ENCODE measurements around the gene ZNF700.
A peak's percentile ranks its signal among the peaks of the same experiment; 100 is the strongest.
"Not testable (repeated sequence)": the region's sequence is repeated elsewhere in the genome, so short reads cannot be mapped to it uniquely, and the experiment has no call there.

The ZNF700 gene

GRCh38 chr19:11924886-11925650 is at the start of gene ZNF700:
TSS of gene ZNF700 (plus strand) at chr19:11925107. CDS start at chr19:11925211, 104 bp downstream.
- peak within 1 kb of the TSS; percentile 98 for H3K4me3 ChIP-seq (ENCODE audit: low read depth, low read length)
- H3K27ac ChIP-seq (ENCODE audit: low read depth, low read length) = peak within 1 kb of the TSS; percentile 76
- no peaks in the 10 kb centered on the region for H3K36me3 ChIP-seq (ENCODE audit: insufficient read depth, low read length)
- H3K27me3 ChIP-seq (ENCODE audit: insufficient read depth, low read length) = no peaks in the 10 kb centered on the region
- peaks cover 38% of the 10 kb centered on the region for H3K79me2 ChIP-seq (ENCODE audit: control insufficient read depth, insufficient read depth, low read length, unreplicated experiment)
- peak within 1 kb of the TSS; percentile 80 for H2AFZ ChIP-seq (ENCODE audit: low read length, unreplicated experiment)
- H3K4me1 ChIP-seq (ENCODE audit: control insufficient read depth, insufficient read depth, low read length, unreplicated experiment) = no peaks in the 10 kb centered on the region

DNA sequence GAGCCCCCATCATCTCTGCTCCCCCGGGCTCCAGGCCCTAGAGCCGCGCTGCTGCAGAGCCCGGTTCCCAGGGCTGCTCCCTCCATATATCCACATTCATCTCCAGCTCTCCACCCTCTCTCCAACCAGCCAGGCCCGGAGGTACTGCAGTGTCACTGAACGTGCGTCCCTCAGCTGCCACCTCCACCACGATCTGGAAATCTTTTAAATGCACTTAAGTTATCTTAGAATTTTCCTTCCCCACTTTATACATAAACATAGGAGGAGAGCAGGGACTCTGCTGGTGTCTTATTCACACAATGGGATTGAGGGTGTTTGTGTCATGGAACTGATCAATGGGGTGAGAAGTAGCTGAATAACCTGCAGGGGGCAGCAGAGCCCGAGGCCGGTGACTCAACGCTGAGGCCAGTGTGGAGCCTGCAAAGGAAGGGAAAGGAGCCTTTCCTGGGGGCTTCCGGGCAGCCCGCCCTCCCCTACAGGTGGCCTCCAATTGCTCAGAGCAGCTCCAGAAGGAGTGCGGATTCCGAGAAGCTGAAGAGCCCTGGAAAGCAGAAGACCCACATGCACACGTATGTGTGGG is 45.1 kb upstream of the ZNF700 start:
- not testable (repeated sequence) for H3K27me3 ChIP-seq (ENCODE audit: insufficient read depth, low read length); H3K79me2 ChIP-seq (ENCODE audit: control insufficient read depth, insufficient read depth, low read length, unreplicated experiment); H3K4me3 ChIP-seq (ENCODE audit: low read depth, low read length); H3K4me1 ChIP-seq (ENCODE audit: control insufficient read depth, insufficient read depth, low read length, unreplicated experiment); H2AFZ ChIP-seq (ENCODE audit: low read length, unreplicated experiment); H3K36me3 ChIP-seq (ENCODE audit: insufficient read depth, low read length); H3K27ac ChIP-seq (ENCODE audit: low read depth, low read length)

DNA sequence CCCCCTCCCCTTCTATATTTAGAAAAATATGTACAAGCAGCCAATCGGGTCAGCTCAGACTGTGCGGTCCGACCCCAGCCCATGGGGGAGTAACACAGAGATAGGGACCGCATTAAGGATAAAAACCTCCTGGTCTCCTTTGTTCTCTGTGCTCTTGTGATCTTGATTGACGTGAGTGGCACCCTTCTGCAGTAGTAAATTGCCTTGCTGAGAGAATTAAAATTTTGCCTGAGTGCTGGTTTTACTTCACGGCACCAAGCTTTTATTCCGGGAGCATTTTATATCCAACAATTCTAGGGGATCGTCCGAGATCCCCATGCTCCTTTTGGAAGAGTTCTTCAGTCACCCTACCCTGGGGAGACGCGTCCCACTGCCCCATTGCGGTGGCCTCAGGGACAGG is 44.3 kb upstream of the ZNF700 start:
- no peaks in the 10 kb centered on the region for H3K27me3 ChIP-seq (ENCODE audit: insufficient read depth, low read length)
- no peak overlapping the region for H2AFZ ChIP-seq (ENCODE audit: low read length, unreplicated experiment)
- H3K36me3 ChIP-seq (ENCODE audit: insufficient read depth, low read length) = no peaks in the 10 kb centered on the region
- no peaks in the 10 kb centered on the region for H3K79me2 ChIP-seq (ENCODE audit: control insufficient read depth, insufficient read depth, low read length, unreplicated experiment)
- H3K27ac ChIP-seq (ENCODE audit: low read depth, low read length) = no peak overlapping the region
- no peaks in the 10 kb centered on the region for H3K4me1 ChIP-seq (ENCODE audit: control insufficient read depth, insufficient read depth, low read length, unreplicated experiment)
- H3K4me3 ChIP-seq (ENCODE audit: low read depth, low read length) = no peak overlapping the region

GRCh38 chr19:11881151-11881800 is 43.6 kb upstream of the ZNF700 start:
- no peak overlapping the region for H3K4me3 ChIP-seq (ENCODE audit: low read depth, low read length)
- H3K36me3 ChIP-seq (ENCODE audit: insufficient read depth, low read length) = no peaks in the 10 kb centered on the region
- no peaks in the 10 kb centered on the region for H3K4me1 ChIP-seq (ENCODE audit: control insufficient read depth, insufficient read depth, low read length, unreplicated experiment)
- no peak overlapping the region for H3K27ac ChIP-seq (ENCODE audit: low read depth, low read length)
- no peak overlapping the region for H2AFZ ChIP-seq (ENCODE audit: low read length, unreplicated experiment)
- H3K79me2 ChIP-seq (ENCODE audit: control insufficient read depth, insufficient read depth, low read length, unreplicated experiment) = no peaks in the 10 kb centered on the region
- no peaks in the 10 kb centered on the region for H3K27me3 ChIP-seq (ENCODE audit: insufficient read depth, low read length)

DNA sequence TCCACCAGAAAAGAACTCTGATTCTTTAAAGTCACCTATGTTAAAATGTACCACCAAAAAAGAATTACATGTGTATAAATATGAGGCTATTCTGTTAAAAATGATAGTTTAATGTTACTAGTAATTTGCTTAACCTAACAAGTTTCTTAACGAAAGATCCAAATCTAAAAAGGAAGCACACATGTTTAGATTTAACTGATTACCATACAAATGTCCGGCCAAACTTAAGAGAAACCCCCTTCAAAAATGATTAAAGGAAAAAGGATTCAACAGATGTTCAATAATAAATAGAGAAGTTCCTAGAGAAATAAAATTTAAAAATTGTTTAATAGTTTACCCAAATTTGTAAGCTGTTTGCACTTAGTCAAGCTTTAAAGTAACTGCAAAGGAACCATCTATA is 42.3 kb upstream of the ZNF700 start:
- Histone ChIP-seq H3K4me3 (ENCODE audit: low read depth, low read length) (no peak overlapping the region), H3K27me3 (ENCODE audit: insufficient read depth, low read length) (no peaks in the 10 kb centered on the region), H3K79me2 (ENCODE audit: control insufficient read depth, insufficient read depth, low read length, unreplicated experiment) (no peaks in the 10 kb centered on the region), H2AFZ (ENCODE audit: low read length, unreplicated experiment) (no peak overlapping the region), H3K36me3 (ENCODE audit: insufficient read depth, low read length) (no peaks in the 10 kb centered on the region), H3K27ac (ENCODE audit: low read depth, low read length) (no peak overlapping the region), H3K4me1 (ENCODE audit: control insufficient read depth, insufficient read depth, low read length, unreplicated experiment) (no peaks in the 10 kb centered on the region)

DNA sequence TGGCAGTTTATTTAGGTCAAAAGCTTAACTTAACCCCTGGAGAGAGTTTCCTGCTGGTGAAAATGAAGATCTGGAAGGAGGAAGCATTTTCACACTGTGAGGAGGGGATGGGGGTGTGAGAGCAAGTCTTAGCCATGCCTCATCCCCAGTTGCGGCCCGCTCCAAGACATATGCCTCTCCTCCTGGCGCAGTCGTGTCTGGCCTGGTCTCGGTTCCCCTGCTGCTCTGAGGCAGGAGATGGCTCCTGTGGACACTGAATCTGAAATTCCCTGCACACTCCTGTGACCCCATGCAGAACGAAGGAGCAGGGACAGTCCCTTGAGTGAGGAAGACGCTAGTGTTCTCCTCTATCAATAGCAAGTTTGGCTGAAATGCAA is 37.7 kb upstream of the ZNF700 start:
- Histone ChIP-seq H3K27ac (ENCODE audit: low read depth, low read length) (no peak overlapping the region), H3K79me2 (ENCODE audit: control insufficient read depth, insufficient read depth, low read length, unreplicated experiment) (no peaks in the 10 kb centered on the region), H2AFZ (ENCODE audit: low read length, unreplicated experiment) (no peak overlapping the region), H3K4me3 (ENCODE audit: low read depth, low read length) (peak overlapping the region; percentile 96; the same call in 1 of the 2 replicates), H3K27me3 (ENCODE audit: insufficient read depth, low read length) (no peaks in the 10 kb centered on the region), H3K36me3 (ENCODE audit: insufficient read depth, low read length) (no peaks in the 10 kb centered on the region), H3K4me1 (ENCODE audit: control insufficient read depth, insufficient read depth, low read length, unreplicated experiment) (no peaks in the 10 kb centered on the region)

GRCh38 chr19:11887611-11888531 is 37.0 kb upstream of the ZNF700 start, which contains the start of gene ZNF69:
TSS of gene ZNF69 (plus strand) at chr19:11887782. CDS start at chr19:11887924, 142 bp downstream.
- no peak within 1 kb of the TSS for H3K27ac ChIP-seq (ENCODE audit: low read depth, low read length)
- peak within 1 kb of the TSS; percentile 96 for H3K4me3 ChIP-seq (ENCODE audit: low read depth, low read length)
- peak within 1 kb of the TSS; percentile 90 for H2AFZ ChIP-seq (ENCODE audit: low read length, unreplicated experiment)
- no peaks in the 10 kb centered on the region for H3K27me3 ChIP-seq (ENCODE audit: insufficient read depth, low read length)
- H3K36me3 ChIP-seq (ENCODE audit: insufficient read depth, low read length) = no peaks in the 10 kb centered on the region
- H3K4me1 ChIP-seq (ENCODE audit: control insufficient read depth, insufficient read depth, low read length, unreplicated experiment) = no peaks in the 10 kb centered on the region
- H3K79me2 ChIP-seq (ENCODE audit: control insufficient read depth, insufficient read depth, low read length, unreplicated experiment) = no peaks in the 10 kb centered on the region

- H3K4me3 ChIP-seq (ENCODE audit: low read depth, low read length); H2AFZ ChIP-seq (ENCODE audit: low read length, unreplicated experiment); H3K27me3 ChIP-seq (ENCODE audit: insufficient read depth, low read length); H3K27ac ChIP-seq (ENCODE audit: low read depth, low read length); H3K36me3 ChIP-seq (ENCODE audit: insufficient read depth, low read length); H3K4me1 ChIP-seq (ENCODE audit: control insufficient read depth, insufficient read depth, low read length, unreplicated experiment); H3K79me2 ChIP-seq (ENCODE audit: control insufficient read depth, insufficient read depth, low read length, unreplicated experiment): not testable (repeated sequence)
Observed at GRCh38 chr19:11889901-11890300, 35.0 kb upstream of the ZNF700 start.

- no peak overlapping the region for H2AFZ ChIP-seq (ENCODE audit: low read length, unreplicated experiment)
- no peaks in the 10 kb centered on the region for H3K27me3 ChIP-seq (ENCODE audit: insufficient read depth, low read length)
- H3K27ac ChIP-seq (ENCODE audit: low read depth, low read length) = no peak overlapping the region
- no peaks in the 10 kb centered on the region for H3K79me2 ChIP-seq (ENCODE audit: control insufficient read depth, insufficient read depth, low read length, unreplicated experiment)
- no peaks in the 10 kb centered on the region for H3K4me1 ChIP-seq (ENCODE audit: control insufficient read depth, insufficient read depth, low read length, unreplicated experiment)
- H3K4me3 ChIP-seq (ENCODE audit: low read depth, low read length) = no peak overlapping the region
- H3K36me3 ChIP-seq (ENCODE audit: insufficient read depth, low read length) = no peaks in the 10 kb centered on the region
Observed at GRCh38 chr19:11890634-11891033, 34.3 kb upstream of the ZNF700 start.

DNA sequence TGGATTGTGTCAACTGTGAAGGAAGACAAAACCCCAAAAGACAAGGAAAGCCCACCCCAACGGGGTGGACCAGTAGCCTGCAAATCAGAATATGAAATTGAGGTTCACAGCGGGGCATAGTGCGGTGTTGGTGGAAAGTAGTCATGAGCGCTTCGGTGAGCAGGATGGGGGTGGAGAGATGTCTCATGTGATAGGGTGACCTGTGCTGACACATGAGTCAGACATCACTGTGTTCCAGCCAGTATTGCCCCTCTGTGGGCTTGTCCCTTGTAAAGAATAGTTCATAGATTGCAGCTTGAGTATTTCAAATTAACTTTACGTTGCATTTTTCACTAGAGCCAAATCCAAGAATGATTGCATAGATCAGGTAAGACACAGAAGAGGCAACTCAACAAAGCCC is 30.1 kb upstream of the ZNF700 start:
- Histone ChIP-seq H2AFZ (ENCODE audit: low read length, unreplicated experiment) (no peak overlapping the region), H3K4me1 (ENCODE audit: control insufficient read depth, insufficient read depth, low read length, unreplicated experiment) (no peaks in the 10 kb centered on the region), H3K79me2 (ENCODE audit: control insufficient read depth, insufficient read depth, low read length, unreplicated experiment) (no peaks in the 10 kb centered on the region), H3K4me3 (ENCODE audit: low read depth, low read length) (no peak overlapping the region), H3K27me3 (ENCODE audit: insufficient read depth, low read length) (no peaks in the 10 kb centered on the region), H3K36me3 (ENCODE audit: insufficient read depth, low read length) (no peaks in the 10 kb centered on the region), H3K27ac (ENCODE audit: low read depth, low read length) (no peak overlapping the region)
